ENCODE results near the gene PARP3.

The PARP3 gene

GRCh38 chr3:51997172-51997571, 55.0 kb downstream of the PARP3 start:
- H3K27me3 ChIP-seq (replicated peaks; ENCODE audit: control insufficient read depth, insufficient read depth, low read length, poor library complexity, severe bottlenecking), result no peaks in the 10 kb centered on the region
- no peak for DNase-seq
- H3K4me1 ChIP-seq (ENCODE audit: control insufficient read depth, insufficient read depth, low read length, poor library complexity, severe bottlenecking), result peaks cover 20% of the 10 kb centered on the region
- H3K9me3 ChIP-seq (ENCODE audit: control insufficient read depth, low read length), result no peaks in the 10 kb centered on the region
- H3K36me3 ChIP-seq (ENCODE audit: control insufficient read depth, insufficient read depth, low read length), result peaks cover 21% of the 10 kb centered on the region
- H3K27ac ChIP-seq (ENCODE audit: insufficient read depth, low read length, poor library complexity, severe bottlenecking), result no peak overlapping the region
- no peak overlapping the region for H3K4me3 ChIP-seq (ENCODE audit: insufficient read depth, low read depth, low read length, poor library complexity, severe bottlenecking)

- H3K27ac ChIP-seq (ENCODE audit: insufficient read depth, low read length, poor library complexity, severe bottlenecking), result no peak overlapping the region
- peaks cover 15% of the 10 kb centered on the region for H3K36me3 ChIP-seq (ENCODE audit: control insufficient read depth, insufficient read depth, low read length)
- H3K4me3 ChIP-seq (ENCODE audit: insufficient read depth, low read depth, low read length, poor library complexity, severe bottlenecking), result no peak overlapping the region
- peaks cover 20% of the 10 kb centered on the region for H3K4me1 ChIP-seq (ENCODE audit: control insufficient read depth, insufficient read depth, low read length, poor library complexity, severe bottlenecking)
- DNase-seq, result no peak
- H3K27me3 ChIP-seq (replicated peaks; ENCODE audit: control insufficient read depth, insufficient read depth, low read length, poor library complexity, severe bottlenecking), result no peaks in the 10 kb centered on the region
- H3K9me3 ChIP-seq (ENCODE audit: control insufficient read depth, low read length), result no peaks in the 10 kb centered on the region
Observed at GRCh38 chr3:51997935-51998596, 55.9 kb downstream of the PARP3 start.
